H54 (cell line): Measurements from ENCODE around the gene PSMB10.
A peak's percentile ranks its signal among the peaks of the same experiment; 100 is the strongest.
"Not testable (repeated sequence)": the region's sequence is repeated elsewhere in the genome, so short reads cannot be mapped to it uniquely, and the experiment has no call there.

ENCODE experiments used
- DNase-seq: peaks from one replicate; pipeline ENCODE4 v3.0.0; 2011; ENCODE audit warnings: low spot score, mixed read lengths; ENCODE audit not compliant: insufficient read length
- FAIRE-seq: peaks from 3 replicates; lab custom pipeline; 2011; peaks lifted over from hg19 to GRCh38; lab: Jason Lieb, UNC
- POLR2A ChIP-seq: IDR thresholded peaks from 2 replicates; pipeline ENCODE4 v1.6.1; 2011; ENCODE audit warnings: low read depth, mild to moderate bottlenecking, low read length

The PSMB10 gene

DNA sequence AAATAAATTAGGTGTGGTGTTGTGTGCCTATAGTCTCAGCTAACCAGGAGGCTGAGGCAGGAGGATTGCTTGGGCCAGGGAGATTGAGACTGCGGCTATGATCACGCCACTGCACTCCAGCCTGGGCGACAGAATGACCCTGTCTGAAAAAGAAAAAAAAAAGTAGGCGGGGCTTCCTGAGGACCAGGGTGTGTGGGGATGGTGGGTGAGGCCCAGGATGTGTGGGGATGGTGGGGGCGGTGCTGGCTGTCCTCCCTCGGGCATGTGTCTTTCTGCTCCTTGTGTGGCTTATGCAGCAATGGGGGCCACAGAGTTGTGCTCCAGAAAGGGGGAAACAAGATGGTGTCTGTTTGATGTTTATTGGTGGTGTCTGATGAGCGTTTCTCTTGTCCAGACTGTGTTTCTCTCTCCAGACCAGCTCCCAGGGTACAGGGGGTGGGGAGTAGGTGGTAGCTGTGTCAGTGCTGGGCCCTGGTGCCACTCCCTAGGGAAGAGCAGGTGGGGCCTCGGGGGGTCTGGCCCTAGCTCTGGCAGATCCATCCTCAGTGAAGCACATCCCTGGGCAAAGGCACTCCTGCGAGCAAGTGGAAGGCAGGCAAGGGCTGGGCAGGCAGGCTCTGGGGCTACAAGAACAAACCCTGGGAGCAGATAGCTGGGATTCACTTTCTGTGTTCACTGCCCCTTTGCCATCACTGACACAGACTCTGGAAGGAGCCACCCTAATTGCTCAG lies 5.0 kb upstream of the PSMB10 start:
- no peak for TF ChIP-seq POLR2A
- no peak for DNase-seq
- no peak for FAIRE-seq

DNA sequence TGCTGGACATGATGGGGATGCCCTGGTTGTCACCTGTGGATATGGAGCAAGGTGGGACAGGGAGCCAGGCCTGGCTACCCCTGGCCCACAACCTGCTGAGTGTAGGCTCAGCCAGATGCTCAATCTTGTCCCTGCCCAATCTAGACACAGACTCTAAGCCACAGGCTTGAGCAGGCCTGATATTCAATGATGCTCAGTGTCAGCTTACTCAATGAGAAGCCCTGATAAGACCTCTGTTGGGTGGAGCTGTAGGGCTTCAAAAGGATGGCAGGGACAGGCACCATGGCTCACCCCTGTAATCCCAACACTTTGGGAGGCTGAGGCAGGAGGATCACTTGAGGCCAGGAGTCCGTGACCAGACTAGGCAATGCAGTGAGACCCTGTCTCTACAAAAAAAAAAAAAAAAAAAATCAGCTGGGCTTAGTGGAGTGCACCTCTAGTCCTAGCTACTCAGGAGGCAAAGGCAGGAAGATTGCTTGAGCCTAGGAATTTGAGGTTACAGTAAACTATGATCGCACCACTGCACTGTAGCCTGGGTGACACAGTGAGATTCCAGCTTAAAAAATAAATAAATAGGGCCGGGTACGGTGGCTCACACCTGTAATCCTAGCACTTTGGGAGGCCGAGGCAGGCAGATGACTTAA lies 3.9 kb upstream of the PSMB10 start:
- DNase-seq = no peak
- TF ChIP-seq POLR2A = no peak
- no peak for FAIRE-seq

DNA sequence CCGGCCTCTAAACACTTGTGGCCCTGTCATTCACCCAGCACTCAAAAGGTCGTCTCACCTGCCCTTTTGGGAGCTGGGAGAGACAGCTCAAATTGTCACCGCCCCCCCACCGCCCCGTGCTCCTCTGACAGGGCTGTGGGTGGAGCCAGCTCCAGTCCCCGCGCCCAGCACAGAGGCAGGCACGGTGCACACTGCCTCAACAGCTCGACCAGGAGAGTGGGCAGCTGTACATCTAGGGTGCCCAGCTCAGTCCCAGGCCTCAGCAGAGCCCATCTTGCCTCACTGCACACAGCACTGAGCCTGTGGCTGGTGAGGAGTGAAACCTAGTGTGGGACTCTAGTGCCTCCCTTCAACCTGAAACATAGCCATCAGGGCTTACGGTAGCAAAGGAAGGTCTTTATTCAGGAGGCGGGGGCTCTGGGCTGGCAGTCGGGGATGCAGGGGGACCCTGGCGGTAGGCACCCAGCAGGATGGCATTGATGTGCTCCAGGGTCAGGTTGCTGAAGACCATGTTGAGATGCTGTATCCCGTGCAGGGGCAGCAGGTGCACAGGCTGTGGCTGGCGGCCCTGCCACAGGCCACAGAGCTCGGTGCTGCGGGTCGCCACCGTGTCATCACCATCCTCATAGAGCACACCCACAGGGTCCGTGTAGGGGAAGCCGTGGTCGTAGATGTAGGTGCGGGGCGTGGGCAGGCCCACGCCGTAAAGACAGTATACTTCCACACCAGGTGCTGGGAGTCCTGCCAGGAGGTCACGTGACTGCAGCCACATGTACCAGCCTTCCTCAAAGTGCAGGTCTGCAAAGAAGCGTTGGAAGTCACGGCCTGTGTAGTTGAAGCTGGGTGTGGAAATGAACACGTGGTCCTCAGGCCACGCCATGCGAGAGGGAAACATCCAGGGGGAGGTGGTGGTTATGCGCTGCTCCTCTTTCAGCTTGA lies 3.1 kb upstream of the PSMB10 start:
- FAIRE-seq (no peak), DNase-seq (no peak)
- TF ChIP-seq POLR2A = no peak

DNA sequence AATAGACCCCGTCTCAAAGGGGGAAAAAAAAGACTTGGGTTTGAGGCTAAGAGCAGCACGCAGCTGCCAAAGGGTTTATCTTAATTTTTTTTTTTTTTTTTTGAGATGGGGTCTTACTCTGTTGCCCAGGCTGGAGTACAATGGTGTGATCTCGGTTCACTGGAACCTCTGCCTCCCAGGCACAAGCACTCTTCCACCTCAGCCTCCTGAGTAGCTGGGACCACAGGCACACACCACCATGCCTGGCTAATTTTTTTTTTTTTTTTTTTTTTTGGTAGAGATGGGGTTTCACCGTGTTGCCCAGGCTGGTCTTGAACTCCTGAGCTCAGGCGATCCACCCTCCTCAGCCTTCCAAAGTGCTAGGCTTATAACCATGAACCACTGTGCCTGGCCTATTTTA lies 1.1 kb upstream of the PSMB10 start:
- FAIRE-seq, DNase-seq: not testable (repeated sequence)

DNA sequence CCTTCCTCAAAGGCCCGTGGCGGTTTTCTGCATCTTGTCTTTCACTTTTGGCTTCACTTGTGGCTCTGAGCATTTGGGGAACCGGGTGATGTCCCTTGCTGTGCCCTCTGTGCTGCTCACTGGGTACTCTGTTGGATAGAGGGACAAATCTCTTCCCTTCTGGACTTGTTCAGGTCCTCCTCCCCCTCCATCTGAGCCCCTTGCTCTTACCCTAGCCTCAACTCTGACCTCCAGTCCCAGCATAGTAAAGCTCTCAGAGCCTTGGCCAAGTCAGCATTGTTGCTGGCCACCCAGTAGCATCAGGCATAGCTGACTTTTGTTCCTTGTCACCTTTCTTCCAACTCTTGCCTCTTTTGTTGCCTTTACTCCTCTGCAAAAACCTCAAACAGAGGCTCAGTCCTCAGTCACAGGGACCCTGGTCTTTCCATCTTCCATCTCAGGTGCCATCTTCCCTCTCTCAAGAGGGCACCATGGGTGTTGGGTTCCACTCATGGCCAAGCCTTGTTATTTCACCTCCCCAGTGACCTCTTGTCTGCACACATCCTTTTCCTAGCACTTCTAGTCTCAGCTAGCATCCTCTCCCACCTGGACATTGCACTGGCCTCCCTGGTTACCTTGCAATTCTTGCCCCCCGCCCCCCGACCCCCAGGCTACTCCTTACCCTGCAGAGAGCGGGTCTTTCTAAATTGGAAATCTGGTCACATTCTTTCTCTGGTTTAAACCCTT lies 393 bp upstream of the PSMB10 start:
- no peak for TF ChIP-seq POLR2A
- no peak for DNase-seq
- no peak for FAIRE-seq

DNA sequence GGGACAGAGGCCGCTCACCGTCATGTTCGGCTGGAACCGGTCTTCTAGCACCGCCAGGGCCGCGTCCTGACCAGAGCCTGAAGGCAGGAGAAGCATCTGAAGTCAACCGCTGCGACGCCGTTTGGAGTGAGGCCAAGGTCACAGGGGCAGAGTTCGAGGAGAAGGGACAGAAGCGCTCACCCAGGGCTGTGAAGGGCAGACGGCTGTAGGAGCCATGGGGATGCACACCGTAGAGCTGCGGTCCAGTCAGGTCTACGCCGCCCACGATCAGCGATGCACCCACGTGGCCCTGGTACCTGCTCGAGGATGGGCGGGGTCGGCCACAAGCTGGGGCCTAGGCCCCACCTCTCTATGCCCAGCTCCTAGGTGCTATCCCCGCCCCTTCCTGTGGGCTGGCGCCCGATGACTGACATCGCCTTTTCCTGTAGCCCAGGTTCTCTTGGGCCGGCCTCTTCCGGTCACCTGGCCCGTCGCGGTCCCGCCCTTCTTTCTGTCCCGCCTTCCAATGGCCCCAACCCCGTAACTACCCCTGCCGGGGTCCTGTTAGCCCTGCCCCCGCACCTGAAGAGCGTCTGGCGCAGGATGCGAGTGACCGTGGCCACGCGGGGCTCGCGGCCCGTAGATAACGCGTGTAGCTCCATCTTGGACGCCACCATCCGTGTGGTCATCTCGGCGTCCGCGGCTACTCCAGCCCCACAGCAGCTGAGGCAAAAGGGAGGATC lies 1.1 kb downstream of the PSMB10 start:
- TF ChIP-seq POLR2A = peak; percentile 61; the same call in 1 of the 2 replicates
- DNase-seq (peak; percentile 90), FAIRE-seq (no peak)

DNA sequence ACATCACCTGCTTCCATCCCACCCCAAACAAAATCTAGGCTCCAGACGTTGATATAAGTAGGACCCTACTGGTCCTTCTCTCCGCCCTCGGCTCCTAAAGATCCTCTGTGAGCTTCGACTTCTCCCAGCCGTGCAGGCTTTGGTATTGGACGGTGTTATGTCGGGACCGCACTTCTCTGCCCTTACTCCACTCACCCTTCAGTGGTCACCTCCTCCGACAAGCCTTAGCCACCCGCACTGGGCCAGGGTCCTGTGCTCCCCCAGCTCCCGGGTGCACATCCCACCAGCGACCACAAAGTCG lies 1.6 kb downstream of the PSMB10 start:
- DNase-seq = no peak

DNA sequence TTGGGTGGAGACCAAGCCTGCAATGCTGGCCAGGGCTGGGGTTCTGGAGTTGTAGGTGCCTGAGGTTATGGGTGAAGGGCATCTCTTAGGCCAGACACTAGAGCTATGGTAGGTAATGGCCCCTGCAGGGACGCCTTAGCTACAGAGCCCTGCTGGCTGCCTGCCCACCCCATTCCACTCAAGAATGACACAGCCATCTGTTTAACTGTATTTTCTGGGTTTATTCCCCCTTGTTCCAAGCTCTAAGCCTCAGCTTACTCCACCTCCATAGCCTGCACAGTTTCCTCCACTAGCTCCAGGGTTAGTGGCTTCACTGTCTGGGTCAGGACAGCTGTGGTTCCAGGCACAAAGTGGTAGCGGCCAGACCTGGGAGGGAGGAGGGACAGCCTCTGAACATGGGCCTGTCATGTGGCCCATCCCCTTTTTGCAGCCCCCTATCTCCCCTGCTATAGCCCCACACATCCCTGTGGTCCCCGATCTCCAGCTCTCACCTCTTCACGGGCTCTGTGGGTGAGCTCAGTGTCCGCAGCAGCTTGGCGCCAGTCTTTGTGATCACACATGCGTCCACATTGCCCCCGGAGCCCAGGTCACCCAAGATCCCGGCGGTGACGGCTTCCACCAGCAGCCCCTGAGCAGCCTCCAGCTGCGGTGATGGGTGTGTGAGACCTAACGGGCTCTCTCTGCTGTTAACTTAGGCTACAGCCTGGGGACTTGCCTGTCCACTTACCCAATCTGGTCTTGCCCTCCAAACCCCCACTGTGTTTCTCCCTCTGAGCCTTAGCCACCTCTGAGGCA lies 2.1 kb downstream of the PSMB10 start:
- FAIRE-seq = no peak
- no peak for DNase-seq
- TF ChIP-seq POLR2A = no peak

More for the DNA sequence above, 1.6 kb downstream of the PSMB10 start:
- TF ChIP-seq POLR2A = no peak
- FAIRE-seq = no peak

DNA sequence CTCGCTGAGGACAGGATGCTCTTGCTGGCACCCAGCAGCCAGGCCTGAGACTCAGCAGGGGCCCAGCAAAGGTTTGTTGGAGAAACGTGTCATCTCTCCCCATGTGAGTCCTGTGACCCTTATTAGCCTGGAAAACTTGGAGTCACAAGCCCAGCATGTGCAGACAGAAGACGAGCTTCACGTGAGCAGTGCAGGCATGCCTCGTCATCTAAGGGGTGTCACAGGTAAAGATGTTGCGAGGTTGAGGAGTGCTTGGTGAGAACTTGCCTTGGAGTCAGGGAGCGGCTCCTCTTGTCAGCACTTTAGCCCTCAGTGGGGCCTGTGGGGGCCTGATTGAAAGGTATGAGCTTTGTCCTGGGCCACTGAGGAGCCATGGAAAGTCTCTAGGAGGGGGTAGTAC lies 2.8 kb downstream of the PSMB10 start:
- FAIRE-seq = no peak
- TF ChIP-seq POLR2A = no peak
- no peak for DNase-seq

DNA sequence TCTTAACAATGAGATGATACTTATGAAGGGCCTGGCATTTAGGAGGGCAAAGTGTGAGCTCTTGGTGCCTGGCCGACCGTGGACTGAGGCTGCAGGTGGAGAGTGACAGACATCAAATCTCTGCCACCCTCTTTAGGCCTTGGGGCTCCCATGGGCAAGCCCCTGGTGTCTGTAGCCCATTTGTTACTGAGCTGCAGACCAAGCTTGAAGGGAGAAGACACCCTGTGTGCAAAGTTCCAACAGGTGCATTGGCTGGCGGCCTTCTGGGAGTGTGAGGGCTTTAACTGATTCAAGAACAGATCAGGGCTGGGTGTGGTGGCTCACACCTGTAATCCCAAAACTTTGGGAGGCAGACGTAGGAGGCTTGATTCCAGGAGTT lies 4.2 kb downstream of the PSMB10 start:
- TF ChIP-seq POLR2A = no peak
- no peak for DNase-seq
- no peak for FAIRE-seq

DNA sequence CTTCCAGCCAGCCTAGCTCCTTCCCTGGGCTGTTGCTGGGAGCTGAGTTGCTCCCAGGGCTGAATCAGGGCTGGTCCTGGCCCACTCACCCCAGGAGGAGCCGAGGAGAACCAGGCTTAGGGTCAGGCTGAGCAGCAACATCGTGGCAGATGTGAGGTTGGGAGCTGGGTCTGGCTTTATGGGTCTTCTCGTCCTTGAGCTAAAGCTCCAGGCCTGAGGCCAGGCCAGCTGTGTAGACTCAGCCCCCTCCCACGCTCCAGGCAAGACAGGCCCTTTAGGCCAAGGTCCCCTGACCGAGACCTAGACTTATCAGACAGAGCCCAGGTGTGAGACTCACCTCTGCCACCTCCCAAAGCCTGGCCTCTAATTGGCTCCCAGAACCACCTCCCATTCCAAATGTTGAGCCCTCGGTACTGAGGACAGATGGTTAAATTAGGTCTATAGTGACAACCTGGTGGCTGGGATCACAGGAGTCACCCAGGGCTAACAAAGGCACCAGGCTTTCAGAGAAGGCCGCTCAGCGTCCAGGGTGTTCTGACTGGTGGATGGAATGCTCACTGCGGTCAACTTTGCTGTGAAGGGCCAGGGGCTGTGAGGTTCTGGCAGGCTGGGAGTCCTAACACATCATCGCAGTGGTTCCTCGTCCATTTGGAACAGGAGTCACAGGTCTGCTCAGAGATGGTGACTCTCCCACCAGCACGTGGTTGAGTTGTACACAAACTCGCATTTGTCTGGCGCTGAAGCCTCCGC lies 4.8 kb downstream of the PSMB10 start, which contains the start of gene CTRL:
Gene CTRL (minus strand): TSS at position 151 of the 750 bp plus-strand sequence. CDS start 10 bp downstream, at position 141.
- DNase-seq = no peak
- TF ChIP-seq POLR2A = no peak
- FAIRE-seq = no peak

DNA sequence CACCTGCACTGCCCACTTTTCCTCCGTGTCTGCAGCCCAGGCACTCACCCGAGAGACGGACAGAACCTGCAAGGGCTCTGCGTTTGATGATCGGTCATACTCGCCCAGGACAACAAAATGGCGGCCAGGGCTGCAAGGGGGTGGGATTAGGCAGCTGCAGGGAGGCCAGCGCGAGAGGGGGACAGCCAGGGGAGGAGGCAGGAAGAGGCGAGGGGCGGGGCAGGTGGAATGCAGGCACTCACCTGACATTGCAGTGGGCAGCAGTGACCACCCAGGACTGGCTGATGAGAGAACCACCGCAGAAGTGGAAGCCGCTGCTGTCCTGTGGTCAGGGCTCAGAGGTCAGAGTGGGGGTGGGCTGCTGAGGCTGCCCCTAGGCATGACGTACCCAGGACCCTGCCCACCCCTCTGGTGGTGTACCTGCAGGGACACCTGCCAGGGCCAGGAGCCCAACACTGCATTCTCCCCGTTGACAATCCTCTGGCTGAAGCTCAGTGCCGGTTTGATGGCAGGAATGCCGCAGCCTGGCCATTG lies 5.9 kb downstream of the PSMB10 start:
- FAIRE-seq = no peak
- no peak for TF ChIP-seq POLR2A

More for the DNA sequence above, 5.9 kb downstream of the PSMB10 start:
- DNase-seq = no peak
